Stimulated activated CD8-positive, alpha-beta memory T cell treated with anti-CD3 and anti-CD28 coated beads, Interleukin-12 subunit alpha, Interleukin-12 subunit beta, amount 100 ng/mL, for 4 hours (primary cell): ENCODE data around the gene SETDB2.

Experiments
- DNase-seq: peaks from one replicate; pipeline ENCODE4 v3.0.0-alpha.2; 2020; ENCODE audit warnings: low read depth

The SETDB2 gene

DNA sequence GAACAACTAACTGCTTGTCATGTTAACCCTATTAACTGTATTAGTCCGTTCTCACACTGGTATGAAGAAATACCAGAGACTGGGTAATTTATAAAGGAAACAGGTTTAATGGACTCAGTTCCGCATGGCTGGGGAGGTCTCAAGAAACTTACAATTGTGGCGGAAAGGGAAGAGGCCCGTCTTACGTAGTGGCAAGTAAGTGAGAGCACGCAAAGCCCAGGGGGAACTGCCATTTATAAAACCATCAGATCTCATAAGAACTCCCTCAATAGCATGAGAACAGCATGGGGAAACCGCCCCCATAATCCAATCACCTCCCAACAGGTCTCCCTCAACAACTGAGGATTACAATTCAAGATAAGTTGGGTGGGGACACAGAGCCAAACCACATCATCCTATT is 86.4 kb downstream of the SETDB2 start:
- DNase-seq, result no peak

DNA sequence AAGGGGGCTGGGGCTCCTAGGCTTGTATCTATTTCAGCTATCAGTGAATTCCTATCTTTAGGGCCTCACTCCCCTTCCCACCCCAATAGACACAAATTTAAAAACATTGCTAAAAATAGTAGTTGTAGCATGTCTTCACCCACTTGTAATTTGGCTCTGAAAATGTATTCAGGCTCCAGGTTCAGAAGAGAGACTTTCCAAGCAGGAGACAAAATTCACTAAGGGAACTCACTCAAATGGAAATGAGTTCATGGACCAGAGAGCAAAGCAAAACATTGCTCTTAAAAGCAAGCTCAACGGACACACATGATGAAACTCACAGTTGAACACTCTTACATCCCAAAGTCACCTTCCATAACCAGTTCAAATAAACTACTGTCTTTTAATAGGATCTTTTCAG is 88.5 kb downstream of the SETDB2 start:
- DNase-seq, result no peak

DNA sequence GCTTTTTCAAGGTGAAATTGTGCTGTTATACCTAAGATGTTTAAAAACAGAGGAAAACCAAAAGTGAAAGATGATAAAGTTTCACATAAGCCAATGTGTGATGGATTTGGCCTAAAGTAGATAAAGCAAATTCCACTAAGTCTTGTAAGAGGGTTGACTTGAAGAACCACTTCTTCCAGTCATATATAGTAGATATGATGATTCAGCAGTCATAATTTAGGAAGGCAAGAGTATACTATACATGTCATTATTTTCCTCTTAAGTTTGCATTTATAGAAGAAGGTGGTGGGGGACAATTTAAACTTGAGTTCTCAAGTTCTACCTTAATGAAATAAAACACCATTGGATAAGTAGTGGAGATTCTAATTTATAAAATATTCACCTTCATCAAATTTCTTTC is 88.9 kb downstream of the SETDB2 start:
- no peak for DNase-seq

DNA sequence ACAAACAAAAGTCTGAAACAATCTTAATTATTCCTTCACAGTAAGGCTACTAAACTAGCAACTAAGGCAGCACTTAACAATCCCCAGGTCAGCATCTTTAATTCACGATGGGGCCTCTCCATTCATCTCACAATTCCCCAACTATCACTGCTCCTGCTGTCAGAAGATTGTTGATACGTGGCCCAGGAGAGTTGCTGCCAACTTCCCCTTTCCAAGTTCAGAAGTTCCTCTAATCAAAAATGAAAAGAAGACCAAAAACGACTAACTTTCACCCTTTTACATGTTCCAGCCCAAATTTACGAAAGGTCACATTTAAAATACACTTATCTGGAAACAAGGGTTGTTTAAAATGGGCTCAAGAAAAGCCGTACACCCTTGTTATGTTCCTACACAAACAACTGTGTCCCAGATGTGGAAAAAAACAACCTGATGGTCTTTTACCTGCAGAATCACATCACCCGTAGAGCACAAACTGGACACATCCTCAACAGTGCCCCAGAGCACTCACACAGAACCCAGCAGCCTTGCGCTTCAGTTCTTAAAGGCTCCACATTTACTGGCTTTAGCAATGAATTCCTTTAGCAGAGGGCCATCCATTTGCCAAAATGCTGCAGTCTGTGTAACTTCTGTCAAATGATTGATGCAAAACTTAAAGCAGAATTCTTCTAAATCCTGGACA is 89.7 kb downstream of the SETDB2 start:
- no peak for DNase-seq

DNA sequence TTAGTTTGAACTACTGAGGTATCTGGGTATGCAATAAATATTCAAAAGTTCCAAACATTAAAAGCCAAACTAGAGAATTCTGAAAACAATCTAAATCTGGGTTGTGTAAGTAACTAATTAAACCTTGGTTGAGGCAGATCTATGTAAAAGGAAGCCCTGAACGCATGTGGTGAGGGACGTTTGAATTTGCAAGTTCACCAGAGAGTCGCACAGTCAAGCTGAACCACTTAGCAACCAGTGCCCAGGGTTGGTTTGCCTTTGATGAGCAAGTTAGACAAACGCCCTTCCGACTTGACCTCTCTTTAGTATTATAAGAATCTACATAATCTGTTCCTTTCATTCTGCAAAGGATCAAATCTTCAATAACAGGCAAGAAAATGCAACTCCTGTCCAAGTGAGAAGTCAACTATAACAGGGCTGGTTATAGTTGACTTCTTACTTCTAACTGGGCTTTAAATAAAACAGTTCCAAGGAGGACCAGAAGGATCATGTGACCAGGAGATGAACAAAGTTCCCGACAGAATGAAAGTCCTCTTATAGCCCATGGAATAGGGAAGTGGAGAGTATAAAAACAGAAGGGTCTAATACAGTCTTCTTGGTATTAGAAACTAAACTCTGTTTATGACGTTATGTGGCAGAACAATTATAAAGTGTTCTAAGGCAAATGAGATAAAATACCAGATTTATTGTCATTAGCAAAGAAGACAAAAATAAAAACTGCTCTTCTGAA is 92.2 kb downstream of the SETDB2 start:
- DNase-seq, result no peak

DNA sequence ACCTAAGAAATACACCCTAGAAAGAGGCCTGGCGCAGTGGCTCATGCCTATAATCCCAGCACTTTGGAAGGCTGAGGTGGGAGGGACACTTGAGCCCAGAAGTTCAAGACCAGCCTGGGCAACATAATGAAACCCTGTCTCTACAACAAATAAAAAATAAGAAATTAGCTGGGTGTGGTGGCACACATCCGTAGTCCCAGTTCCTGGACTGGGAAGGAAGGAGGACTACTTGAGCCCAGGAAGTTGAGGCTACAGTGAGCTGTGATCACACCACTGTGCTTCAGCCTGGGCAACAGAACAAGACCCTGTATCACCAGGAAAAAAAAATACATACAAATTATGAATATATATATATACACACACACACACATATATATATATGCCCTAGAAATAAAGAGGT is 94.3 kb downstream of the SETDB2 start:
- no peak for DNase-seq

DNA sequence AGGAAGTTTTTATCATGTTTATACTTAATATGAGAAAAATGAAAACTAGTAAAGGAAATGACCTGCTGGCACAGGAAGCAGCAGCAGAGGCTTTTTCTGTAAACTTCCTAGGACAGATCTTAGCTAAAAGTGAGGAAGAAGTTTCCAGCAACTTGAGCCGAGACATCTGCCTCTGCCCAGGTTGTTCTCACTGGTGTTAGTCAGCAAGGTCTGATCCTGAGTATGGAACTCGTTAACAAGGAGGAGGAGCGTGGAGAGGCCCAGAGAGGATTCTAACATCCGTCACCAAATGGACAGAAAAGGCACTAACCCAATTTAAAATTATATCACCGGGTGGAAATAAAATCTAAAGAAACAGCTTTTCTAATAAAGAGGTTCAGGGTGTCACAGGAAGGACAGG is 95.2 kb downstream of the SETDB2 start:
- no peak for DNase-seq

DNA sequence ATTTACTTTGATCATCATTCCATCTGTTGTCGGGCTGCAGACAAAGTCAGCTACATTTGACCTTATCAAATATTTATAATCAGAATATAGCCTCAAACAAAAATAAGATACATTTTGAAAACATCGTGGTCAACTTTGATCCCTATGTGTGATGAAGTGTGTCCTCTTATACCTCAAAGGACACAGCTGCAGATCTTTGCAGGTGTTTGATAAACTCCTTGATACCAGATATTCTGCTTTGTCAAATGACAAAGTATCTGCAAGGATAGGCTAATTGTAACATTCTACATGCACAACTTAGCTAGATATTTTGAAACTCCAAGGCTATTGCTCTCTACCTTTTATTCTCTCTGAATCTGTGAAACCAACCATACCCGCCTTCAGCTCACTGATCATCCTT is 95.7 kb downstream of the SETDB2 start:
- no peak for DNase-seq

DNA sequence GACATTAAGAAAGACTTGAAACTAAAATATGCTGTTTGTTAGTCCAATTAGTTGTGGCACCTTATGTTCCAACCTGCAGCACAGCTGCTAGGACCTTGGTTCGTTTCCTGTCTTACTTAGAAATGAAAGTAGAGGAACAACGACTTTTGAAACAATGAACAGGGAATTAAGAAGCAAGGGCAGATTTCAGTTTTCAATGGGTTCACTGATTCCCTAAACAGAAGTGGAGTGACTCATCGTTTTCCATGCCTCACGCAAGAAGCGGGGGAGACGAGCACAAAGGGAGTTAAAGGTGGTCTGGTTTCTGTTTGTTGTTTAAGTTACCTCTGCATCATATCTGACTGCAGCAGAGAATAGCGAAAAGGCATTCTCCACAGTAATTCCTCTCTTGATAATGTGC is 96.5 kb downstream of the SETDB2 start:
- DNase-seq, result no peak

DNA sequence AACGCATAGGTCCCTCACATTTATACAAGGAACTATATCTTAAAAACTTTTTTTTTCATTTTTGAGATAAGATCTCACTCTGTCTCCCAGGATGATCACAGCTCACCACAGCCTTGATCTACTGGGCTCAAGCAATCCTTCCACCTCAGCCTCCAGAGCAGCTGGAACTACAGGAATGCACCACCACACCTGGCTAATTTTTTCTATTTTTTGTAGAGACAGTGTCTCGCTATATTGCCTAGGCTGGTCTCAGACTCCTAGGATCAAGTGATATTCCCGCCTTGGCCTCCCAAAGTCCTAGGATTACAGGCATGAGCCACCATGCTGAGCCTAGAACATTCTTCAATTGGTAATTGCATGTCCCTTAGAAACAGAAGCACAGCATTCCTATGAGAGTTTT is 99.6 kb downstream of the SETDB2 start:
- DNase-seq, result no peak
